ENCODE results near the gene PNPLA7. TPM values are rescaled to one million over a fixed set of nuclear protein-coding genes. Genes with fewer than 3 reads are reported as not detected.

Gene PNPLA7
- total and polyA plus RNA-seq, 2 of the 13 experiments (the other 11 are each of a cell fraction or from before 2014, with no cell fraction given): 0.42 to 1.5 TPM

- TF ChIP-seq CSRNP1 (CRISPR knock-in tag; IDR thresholded peaks at IDR 0.05): 0 out of 2 replicates have a peak, but pooled peaks have one; percentile 13
- TF ChIP-seq IKZF5 (CRISPR knock-in tag; IDR thresholded peaks at IDR 0.05): 0 out of 2 replicates have a peak, but pooled peaks have one; percentile 4
- 0 out of 2 replicates have a peak, but pooled peaks have one; percentile 49 for TF ChIP-seq ESRRA (CRISPR knock-in tag; IDR thresholded peaks at IDR 0.05; ENCODE audit: low read depth)
- peak; percentile 8; the same call in 1 of the 2 replicates for TF ChIP-seq FOSL1 (CRISPR knock-in tag; IDR thresholded peaks at IDR 0.05; ENCODE audit: borderline replicate concordance)
- 0 out of 2 replicates have a peak, but pooled peaks have one; percentile 4 for TF ChIP-seq MED1 (CRISPR knock-in tag; IDR thresholded peaks at IDR 0.05)
- no peak for TF ChIP-seq MIXL1 (CRISPR knock-in tag; IDR thresholded peaks at IDR 0.05)
- TF ChIP-seq TEAD3 (CRISPR knock-in tag; optimal IDR thresholded peaks at IDR 0.05; ENCODE audit: borderline replicate concordance): no peak
- 0 out of 2 replicates have a peak, but pooled peaks have one; percentile 5 for TF ChIP-seq NR2F2 (IDR thresholded peaks at IDR 0.05; ENCODE audit: borderline replicate concordance, low read depth)
- TF ChIP-seq HNRNPL (IDR thresholded peaks at IDR 0.05; ENCODE audit: low read depth, low read length): peak; percentile 71; the same call in 1 of the 2 replicates
- TF ChIP-seq CTCF (CRISPR knock-in tag; IDR thresholded peaks at IDR 0.05): peak; percentile 15; the same call in 1 of the 2 replicates
- TF ChIP-seq BRD4 (CRISPR knock-in tag; IDR thresholded peaks at IDR 0.05): 0 out of 2 replicates have a peak, but pooled peaks have one; percentile 28
- TF ChIP-seq SSRP1 (CRISPR knock-in tag; IDR thresholded peaks at IDR 0.05): no peak
- no peak for TF ChIP-seq EP300 (IDR thresholded peaks at IDR 0.05; ENCODE audit: low read depth in 2 of 2, low read length in 2 of 2)
- TF ChIP-seq EP300 (CRISPR knock-in tag; IDR thresholded peaks at IDR 0.05; ENCODE audit: borderline replicate concordance): no peak
- TF ChIP-seq CENPT (CRISPR knock-in tag; IDR thresholded peaks at IDR 0.05; ENCODE audit: low read depth): no peak
- no peak for TF ChIP-seq SIN3B (IDR thresholded peaks at IDR 0.05; ENCODE audit: low read length)
- no peak for TF ChIP-seq ZNF709 (CRISPR knock-in tag; IDR thresholded peaks at IDR 0.05)
- TF ChIP-seq EED (CRISPR knock-in tag; IDR thresholded peaks at IDR 0.05): 0 out of 2 replicates have a peak, but pooled peaks have one; percentile 34
- no peak for TF ChIP-seq HNF4G (IDR thresholded peaks at IDR 0.05; ENCODE audit: borderline replicate concordance, low read depth, low read length)
- TF ChIP-seq HNF4G (CRISPR knock-in tag; IDR thresholded peaks at IDR 0.05; ENCODE audit: borderline replicate concordance, low read depth): 0 out of 2 replicates have a peak, but pooled peaks have one; percentile 3
- TF ChIP-seq NKX3-1 (CRISPR knock-in tag; IDR thresholded peaks at IDR 0.05): no peak
- TF ChIP-seq ZNF740 (CRISPR knock-in tag; IDR thresholded peaks at IDR 0.05): 0 out of 2 replicates have a peak, but pooled peaks have one; percentile 12
- TF ChIP-seq ZNF547 (CRISPR knock-in tag; IDR thresholded peaks at IDR 0.05): 0 out of 2 replicates have a peak, but pooled peaks have one; percentile 1
- 0 out of 2 replicates have a peak, but pooled peaks have one; percentile 15 for TF ChIP-seq ZNF670 (CRISPR knock-in tag; IDR thresholded peaks at IDR 0.05; ENCODE audit: borderline replicate concordance)
- TF ChIP-seq ZBTB7A (CRISPR knock-in tag; IDR thresholded peaks at IDR 0.05): 0 out of 2 replicates have a peak, but pooled peaks have one; percentile 16
- TF ChIP-seq YEATS4 (CRISPR knock-in tag; IDR thresholded peaks at IDR 0.05; ENCODE audit: borderline replicate concordance): 0 out of 2 replicates have a peak, but pooled peaks have one; percentile 3
These were observed 126.5 kb downstream of the PNPLA7 start (continued) for GRCh38 chr9:137423514-137424291.

Data from HepG2 (cell line).